Retinal pigment epithelial cell (primary cell): ENCODE results near the gene LILRA1.
"Not testable (repeated sequence)": the region's sequence is repeated elsewhere in the genome, so short reads cannot be mapped to it uniquely, and the experiment has no call there.

Source experiments
- DNase-seq: peaks from one replicate; pipeline ENCODE4 v3.0.0-alpha.2; 2010; ENCODE audit warnings: low read depth
- H3K4me3 ChIP-seq: 2 replicates; pipeline ENCODE4 v1.5.1; 2011; ENCODE audit warnings: mild to moderate bottlenecking, low read length, control low read depth, moderate library complexity
- TF ChIP-seq, protein P1 (sequence below): conservative IDR thresholded peaks from 2 replicates; pipeline ENCODE4 v1.5.1; 2011; ENCODE audit warnings: low read depth, low read length, control low read depth, inconsistent platforms

LILRA1 gene

DNA sequence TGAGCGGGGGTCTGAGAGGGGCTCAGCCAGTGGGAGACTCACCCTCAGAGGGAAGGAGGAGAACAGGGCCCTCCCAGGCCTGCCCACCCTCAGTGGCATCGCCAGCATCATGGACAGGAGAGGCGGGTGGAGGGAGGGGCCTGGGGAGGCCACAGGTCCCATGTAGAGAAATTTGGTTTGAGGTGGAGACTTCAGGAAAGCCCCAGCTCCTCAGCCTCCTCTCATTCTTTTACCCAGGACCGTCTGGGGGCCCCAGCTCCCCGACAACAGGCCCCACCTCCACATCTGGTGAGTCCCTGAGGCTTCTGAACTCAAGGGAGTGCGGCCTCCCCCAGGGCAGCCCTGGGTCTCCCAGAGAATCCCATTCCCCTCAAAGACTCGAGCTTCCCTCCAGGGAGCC lies 40.0 kb downstream of the LILRA1 start:
- no peak overlapping the region for H3K4me3 ChIP-seq
- TF ChIP-seq, protein P1, sequence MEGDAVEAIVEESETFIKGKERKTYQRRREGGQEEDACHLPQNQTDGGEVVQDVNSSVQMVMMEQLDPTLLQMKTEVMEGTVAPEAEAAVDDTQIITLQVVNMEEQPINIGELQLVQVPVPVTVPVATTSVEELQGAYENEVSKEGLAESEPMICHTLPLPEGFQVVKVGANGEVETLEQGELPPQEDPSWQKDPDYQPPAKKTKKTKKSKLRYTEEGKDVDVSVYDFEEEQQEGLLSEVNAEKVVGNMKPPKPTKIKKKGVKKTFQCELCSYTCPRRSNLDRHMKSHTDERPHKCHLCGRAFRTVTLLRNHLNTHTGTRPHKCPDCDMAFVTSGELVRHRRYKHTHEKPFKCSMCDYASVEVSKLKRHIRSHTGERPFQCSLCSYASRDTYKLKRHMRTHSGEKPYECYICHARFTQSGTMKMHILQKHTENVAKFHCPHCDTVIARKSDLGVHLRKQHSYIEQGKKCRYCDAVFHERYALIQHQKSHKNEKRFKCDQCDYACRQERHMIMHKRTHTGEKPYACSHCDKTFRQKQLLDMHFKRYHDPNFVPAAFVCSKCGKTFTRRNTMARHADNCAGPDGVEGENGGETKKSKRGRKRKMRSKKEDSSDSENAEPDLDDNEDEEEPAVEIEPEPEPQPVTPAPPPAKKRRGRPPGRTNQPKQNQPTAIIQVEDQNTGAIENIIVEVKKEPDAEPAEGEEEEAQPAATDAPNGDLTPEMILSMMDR = no peak
- DNase-seq = no peak

DNA sequence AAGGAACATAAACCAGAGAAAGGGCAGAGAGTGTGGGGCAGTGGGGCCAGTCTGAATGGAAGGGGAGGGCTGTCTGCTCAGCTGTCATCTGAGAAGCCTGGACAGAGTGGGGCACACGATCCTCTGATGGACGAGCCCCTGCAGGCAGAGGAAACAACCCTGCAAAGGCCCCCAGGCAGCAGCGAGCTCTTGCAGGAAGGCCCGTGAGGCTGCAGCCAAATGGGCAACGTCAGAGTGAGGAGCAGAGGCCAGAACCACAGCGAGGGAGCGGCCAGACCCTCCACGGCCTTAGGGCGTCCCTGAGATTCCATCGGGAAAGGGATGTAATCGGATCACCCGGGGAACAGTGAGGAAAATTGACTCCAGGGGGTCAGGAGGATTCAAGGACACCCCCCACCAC lies 42.6 kb downstream of the LILRA1 start:
- not testable (repeated sequence) for DNase-seq

DNA sequence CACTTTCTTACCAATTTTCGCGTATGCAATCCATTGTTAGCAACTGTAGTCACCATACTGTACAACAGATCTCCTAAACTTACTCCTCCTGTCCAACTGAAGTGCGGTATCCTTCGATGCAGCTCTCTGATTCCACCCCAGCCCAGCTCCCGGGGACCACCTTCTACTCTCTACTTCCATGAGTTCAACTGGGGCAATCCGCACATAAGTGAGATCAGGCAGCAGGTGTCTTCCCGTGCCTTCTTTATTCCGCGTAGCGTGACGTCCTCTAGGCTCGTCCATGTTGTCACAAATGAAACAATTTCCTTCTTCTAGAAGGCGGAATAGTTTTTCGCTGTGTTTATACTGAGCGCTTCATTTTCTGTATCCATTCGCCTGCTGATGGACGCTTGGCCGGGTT lies 45.3 kb downstream of the LILRA1 start:
- no peak for DNase-seq
- TF ChIP-seq, protein P1 = no peak
- H3K4me3 ChIP-seq = no peak overlapping the region

More for the DNA sequence above, 42.6 kb downstream of the LILRA1 start:
- not testable (repeated sequence) for H3K4me3 ChIP-seq

DNA sequence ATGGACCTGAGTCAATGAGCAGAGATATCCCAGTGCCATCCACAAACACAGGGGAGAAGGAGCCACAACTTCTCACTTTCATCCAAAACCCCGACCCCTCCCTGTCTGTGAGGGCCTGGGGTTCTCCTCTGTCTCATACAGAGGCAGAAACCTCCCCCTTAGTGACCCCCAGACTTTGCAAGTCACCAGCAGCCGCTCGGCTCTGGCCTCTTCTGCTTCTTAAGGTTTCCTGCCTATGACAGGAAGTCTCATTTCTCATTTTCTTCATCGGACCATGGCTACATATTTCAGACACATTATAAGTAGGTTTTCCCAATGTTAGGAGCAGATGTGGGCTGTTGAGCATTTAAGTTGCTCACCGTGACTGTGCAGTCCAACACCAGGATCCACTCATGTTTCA lies 49.5 kb downstream of the LILRA1 start:
- H3K4me3 ChIP-seq, DNase-seq: not testable (repeated sequence)

DNA sequence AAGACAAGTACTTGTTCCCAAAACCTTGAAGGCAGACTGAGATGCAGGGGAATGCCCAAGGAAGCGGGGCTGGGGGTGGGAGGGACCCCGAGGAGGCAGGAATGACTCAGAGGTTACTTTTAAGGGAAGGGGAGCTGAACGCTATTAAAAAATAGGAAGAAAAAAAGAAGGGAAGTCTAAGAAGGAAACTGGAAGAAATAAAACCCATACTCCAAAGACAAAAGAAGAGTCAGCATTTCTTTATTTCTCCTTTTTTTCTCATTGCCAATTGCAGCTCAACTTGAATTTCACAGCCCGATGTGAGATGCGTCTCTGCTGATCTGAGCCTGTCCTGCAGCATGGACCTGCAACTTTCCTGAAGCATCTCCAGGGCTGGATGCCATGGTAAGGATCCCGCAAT lies 50.2 kb downstream of the LILRA1 start:
- not testable (repeated sequence) for DNase-seq, H3K4me3 ChIP-seq

DNA sequence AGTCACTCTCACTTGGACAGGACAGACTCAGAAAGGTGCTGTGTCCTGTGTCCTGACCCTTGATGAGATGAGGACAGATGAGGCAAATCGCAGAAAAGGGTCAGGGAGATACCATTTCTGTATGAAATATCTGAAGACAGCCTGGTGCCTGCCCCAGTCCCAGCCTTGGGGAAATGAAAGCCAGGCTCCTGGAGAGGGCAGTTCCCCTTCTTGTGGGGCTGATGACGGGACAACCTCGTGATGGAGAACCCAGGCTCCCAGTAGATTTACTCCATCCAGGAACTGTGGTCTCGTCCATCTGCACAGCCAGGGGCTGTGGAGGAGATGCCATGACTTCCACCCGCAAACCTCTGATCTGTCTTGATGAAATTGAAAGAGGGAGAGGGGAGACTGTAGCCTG lies 50.6 kb downstream of the LILRA1 start:
- no peak for DNase-seq
- TF ChIP-seq, protein P1 = no peak
- no peak overlapping the region for H3K4me3 ChIP-seq

DNA sequence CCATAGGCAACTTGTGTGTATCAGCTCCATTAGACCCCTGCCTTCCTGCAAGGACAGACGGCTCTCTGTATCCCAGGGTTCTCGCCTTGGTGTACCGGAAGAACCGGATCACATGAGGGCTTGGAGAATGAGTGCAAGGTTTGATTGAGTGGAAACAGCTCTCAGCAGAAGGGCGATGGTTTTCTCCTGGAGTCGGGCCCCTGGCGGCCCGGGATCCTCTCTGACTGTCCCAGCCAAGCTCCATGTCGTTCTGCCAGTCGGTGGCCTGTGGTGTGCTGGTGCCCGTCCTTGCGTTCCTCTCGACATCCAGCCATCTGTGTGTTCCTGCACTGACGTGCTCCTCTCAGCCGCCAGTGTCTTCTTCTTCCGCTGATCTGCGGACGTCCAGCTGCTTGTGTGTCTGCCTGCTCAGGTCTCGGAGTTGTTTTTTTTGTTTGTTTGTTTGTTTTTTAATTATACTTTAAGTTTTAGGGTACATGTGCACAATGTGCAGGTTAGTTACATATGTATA lies 53.0 kb downstream of the LILRA1 start:
- DNase-seq = no peak

DNA sequence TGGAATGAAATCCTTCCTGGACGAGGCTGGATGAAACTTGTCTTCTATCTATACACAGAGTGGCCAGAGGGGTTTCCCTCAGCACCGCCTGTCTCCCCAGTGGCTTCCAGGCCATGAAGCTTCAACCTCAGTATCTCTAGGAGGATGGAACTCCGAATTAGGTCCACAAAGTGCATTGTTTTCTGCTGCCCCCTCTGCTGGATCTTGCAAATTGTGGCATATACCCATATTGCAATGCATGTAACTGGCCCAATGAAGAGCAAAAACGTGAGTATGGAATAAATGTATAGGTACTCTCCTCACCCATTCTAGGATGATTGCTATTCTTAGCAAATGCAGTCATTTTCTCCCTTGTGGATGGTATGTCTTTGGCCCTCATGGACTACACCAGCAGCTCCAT lies 54.7 kb downstream of the LILRA1 start:
- TF ChIP-seq, protein P1 = no peak
- no peak overlapping the region for H3K4me3 ChIP-seq
- no peak for DNase-seq

More for the DNA sequence above, 53.0 kb downstream of the LILRA1 start:
- TF ChIP-seq, protein P1 = no peak
- H3K4me3 ChIP-seq = no peak overlapping the region

DNA sequence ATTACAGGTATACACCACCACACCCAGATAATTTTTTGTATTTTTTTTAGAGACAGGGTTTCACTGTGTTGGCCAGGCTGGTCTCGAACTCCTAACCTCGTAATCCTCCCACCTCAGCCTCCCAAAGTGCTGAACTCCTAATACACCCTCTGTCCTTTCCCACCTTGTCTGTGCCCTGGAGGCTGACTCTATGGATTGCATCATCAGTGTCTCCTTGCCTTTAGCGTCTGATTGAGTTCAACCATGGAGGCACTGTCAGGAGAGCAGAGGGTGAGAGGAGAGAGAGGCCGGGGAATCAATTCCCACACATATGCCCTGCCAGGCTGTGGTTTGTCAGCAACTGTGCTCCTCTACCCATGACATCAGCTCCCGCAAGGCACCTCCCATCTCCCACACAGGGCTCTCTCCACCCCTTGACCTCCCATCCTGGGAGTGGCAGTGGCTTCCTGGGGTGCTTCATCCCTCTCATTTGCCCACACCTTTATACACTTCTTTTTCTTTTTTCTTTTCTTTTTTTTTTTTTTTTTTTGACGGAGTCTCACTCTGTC lies 56.8 kb downstream of the LILRA1 start:
- H3K4me3 ChIP-seq = no peak overlapping the region
- DNase-seq = no peak
- TF ChIP-seq, protein P1 = no peak
